IMR-90 (cell line): Measurements from ENCODE around the gene TEAD1. TPM values are rescaled to one million over a fixed set of nuclear protein-coding genes. Genes with fewer than 3 reads are reported as not detected.
A peak's percentile ranks its signal among the peaks of the same experiment; 100 is the strongest.

Experiments
- ATAC-seq: fragments of 200-7000 bp; cut with Tn5 transposase; 2 replicates; pipeline ENCODE4 v1.9.1; 2020; ENCODE audit warnings: low read depth, mild to moderate bottlenecking, moderate library complexity
- BruUV-seq: library from RNA; stranded (reverse); fragments of 400-500 nt; replicated peaks from 2 replicates; lab custom pipeline; 2021; lab: Mats Ljungman, UMichigan
- CTCF ChIA-PET: fragments of 300-600 bp; formaldehyde crosslinking; extraction: SDS; loops from one replicate; lab custom pipeline; 2021; ENCODE audit warnings: antibody characterized with exemption; lab: Yijun Ruan, JAX
- POLR2A ChIA-PET: fragments of 300-600 bp; sonication (Branson Sonifier 250); formaldehyde crosslinking; loops from one replicate; lab custom pipeline; 2022; ENCODE audit warnings: antibody characterized with exemption; ENCODE audit not compliant: unreplicated experiment; lab: Charles Lee
- DNase-seq: peaks from one replicate; pipeline ENCODE4 v3.0.0; 2013
- H2AFZ ChIP-seq: replicated peaks from 2 replicates; pipeline ENCODE3; 2013; ENCODE audit warnings: low read length, mild to moderate bottlenecking; ENCODE audit not compliant: poor library complexity
- H2AK5ac ChIP-seq: 2 replicates; pipeline ENCODE4 v1.6.1; 2013; ENCODE audit warnings: low read depth, low read length, inconsistent platforms
- H2AK9ac ChIP-seq: replicated peaks from 2 replicates; pipeline ENCODE3; 2013; ENCODE audit warnings: mild to moderate bottlenecking, low read depth, low read length, moderate library complexity; ENCODE audit not compliant: poor library complexity
- H2BK120ac ChIP-seq: 2 replicates; pipeline ENCODE4 v1.6.1; 2013; ENCODE audit warnings: low read depth, low read length, inconsistent platforms
- H2BK15ac ChIP-seq: 3 replicates; pipeline ENCODE4 v1.6.1; 2013; ENCODE audit warnings: low read depth, low read length, inconsistent platforms
- H2BK20ac ChIP-seq: 2 replicates; pipeline ENCODE4 v1.6.1; 2013; ENCODE audit warnings: low read depth, mild to moderate bottlenecking, inconsistent platforms, low read length, moderate library complexity
- H2BK5ac ChIP-seq: 2 replicates; pipeline ENCODE4 v1.6.1; 2013; ENCODE audit warnings: mild to moderate bottlenecking, low read depth, low read length, inconsistent platforms; ENCODE audit not compliant: poor library complexity, severe bottlenecking
- H3K14ac ChIP-seq: replicated peaks from 2 replicates; pipeline ENCODE4 v1.6.1; 2013; ENCODE audit warnings: low read depth, low read length, inconsistent platforms
- H3K18ac ChIP-seq: 2 replicates; pipeline ENCODE4 v1.6.1; 2013; ENCODE audit warnings: low read depth, low read length, control low read depth
- H3K23ac ChIP-seq: 2 replicates; pipeline ENCODE4 v1.6.1; 2013; ENCODE audit warnings: low read depth, low read length, inconsistent platforms
- H3K27ac ChIP-seq: 2 replicates; pipeline ENCODE4 v1.5.1; 2013; ENCODE audit warnings: mild to moderate bottlenecking, control low read depth, low read length; ENCODE audit not compliant: insufficient read depth
- H3K27me3 ChIP-seq: 2 replicates; pipeline ENCODE4 v1.6.1; 2013; ENCODE audit warnings: low read length; ENCODE audit not compliant: control insufficient read depth, insufficient read depth
- H3K36me3 ChIP-seq: 2 replicates; pipeline ENCODE4 v1.6.1; 2013; ENCODE audit warnings: low read length, mixed read lengths; ENCODE audit not compliant: control insufficient read depth, insufficient read depth
- H3K4ac ChIP-seq: 2 replicates; pipeline ENCODE4 v1.6.1; 2013; ENCODE audit warnings: low read depth, low read length, inconsistent platforms
- H3K4me1 ChIP-seq: 2 replicates; pipeline ENCODE4 v1.6.1; 2013; ENCODE audit warnings: low read length, mixed read lengths; ENCODE audit not compliant: control insufficient read depth, insufficient read depth
- H3K4me2 ChIP-seq: 2 replicates; pipeline ENCODE4 v1.6.1; 2013; ENCODE audit warnings: low read depth, mild to moderate bottlenecking, control low read depth, low read length, moderate library complexity
- H3K4me3 ChIP-seq: 2 replicates; pipeline ENCODE4 v1.5.1; 2013; ENCODE audit warnings: low read depth, mild to moderate bottlenecking, control low read depth, low read length, moderate library complexity; ENCODE audit not compliant: insufficient read depth
- H3K56ac ChIP-seq: 2 replicates; pipeline ENCODE4 v1.6.1; 2013; ENCODE audit warnings: low read length, inconsistent platforms; ENCODE audit not compliant: insufficient read depth; ENCODE audit errors: extremely low read depth
- H3K79me1 ChIP-seq, 2 experiments: 2 replicates each; pipeline ENCODE4 v1.6.1; 2013; ENCODE audit warnings: low read length in 2 of 2, inconsistent platforms in 1 of 2, low read depth in 1 of 2
- H3K9ac ChIP-seq: 2 replicates; pipeline ENCODE4 v1.6.1; 2013; ENCODE audit warnings: low read depth, low read length, control low read depth
- H3K9me1 ChIP-seq: 2 replicates; pipeline ENCODE4 v1.6.1; 2013; ENCODE audit warnings: low read length, inconsistent platforms; ENCODE audit not compliant: insufficient read depth
- H3K9me3 ChIP-seq: 2 replicates; pipeline ENCODE4 v1.6.1; 2013; ENCODE audit warnings: low read length; ENCODE audit not compliant: control insufficient read depth, insufficient read depth
- H4K20me1 ChIP-seq: 2 replicates; pipeline ENCODE4 v1.6.1; 2013; ENCODE audit warnings: low read length, inconsistent platforms; ENCODE audit not compliant: insufficient read depth
- H4K5ac ChIP-seq: 2 replicates; pipeline ENCODE4 v1.6.1; 2013; ENCODE audit warnings: mild to moderate bottlenecking, low read depth, low read length, control low read depth
- H4K8ac ChIP-seq, 2 experiments: 2 replicates each; pipeline ENCODE4 v1.6.1; 2013; ENCODE audit warnings: low read depth in 2 of 2, low read length in 2 of 2, control low read depth in 1 of 2, inconsistent platforms in 1 of 2
- H4K91ac ChIP-seq: 2 replicates; pipeline ENCODE4 v1.6.1; 2013; ENCODE audit warnings: low read depth, low read length, inconsistent platforms; ENCODE audit not compliant: insufficient read depth
- BHLHE40 ChIP-seq: fragments of 150-350 bp; IDR thresholded peaks from 2 replicates; pipeline ENCODE4 v1.6.1; 2016; ENCODE audit warnings: mild to moderate bottlenecking, low read depth, low read length
- CEBPB ChIP-seq: IDR thresholded peaks from 2 replicates; pipeline ENCODE4 v1.6.1; 2012; ENCODE audit warnings: low read depth, low read length, improper control_type of control experiment
- FOS ChIP-seq: fragments of 150-350 bp; IDR thresholded peaks from 2 replicates; pipeline ENCODE4 v1.6.1; 2016; ENCODE audit warnings: low read depth, low read length
- MXI1 ChIP-seq: IDR thresholded peaks from 2 replicates; pipeline ENCODE4 v1.6.1; 2012; ENCODE audit warnings: low read depth, mild to moderate bottlenecking, low read length, moderate library complexity, borderline replicate concordance
- POLR2A ChIP-seq: IDR thresholded peaks from 2 replicates; pipeline ENCODE4 v1.6.1; 2012; ENCODE audit warnings: mild to moderate bottlenecking, low read depth, low read length
- RAD21 ChIP-seq: IDR thresholded peaks from 2 replicates; pipeline ENCODE4 v1.6.1; 2012; ENCODE audit warnings: low read length, improper control_type of control experiment
- WGBS, 2 experiments: methylation state at CpG; one replicate each; pipeline versions ENCODE4 v1.1.5 to v1.1.7; 2013; ENCODE audit warnings: missing lambda C conversion rate in 2 of 2; ENCODE audit not compliant: insufficient read length in 1 of 2; ENCODE audit errors: extremely low coverage in 2 of 2; 5-methylcytosine and 5-hydroxymethylcytosine counted together
- dilution Hi-C: fragments of 300-500 bp; cut with HindIII; formaldehyde crosslinking; loops from one replicate; pipeline ENCODE4 v1.14.3; 2018; ENCODE audit warnings: low sequenced_read_pairs; ENCODE audit not compliant: unreplicated experiment
- in situ Hi-C: fragments of 300-500 bp; cut with MboI; formaldehyde crosslinking; loops from 3 replicates; pipeline ENCODE4 v1.14.3; 2019; ENCODE audit warnings: low sequenced_read_pairs, inconsistent platforms, mixed read lengths
- intact Hi-C: fragments of 100-400 bp; cut with micrococcal nuclease; formaldehyde crosslinking; loops from 2 replicates; pipeline ENCODE4 v1.10.0; 2022
- polyA plus RNA-seq, 3 experiments: library from polyadenylated mRNA; depleted of rRNA; stranded (reverse); fragments of >200 nt; gene quantifications; 2 replicates each; pipeline ENCODE4 v1.2.3, GENCODE V29; 2012; ENCODE audit warnings: low replicate concordance in 1 of 3
- total RNA-seq: library from RNA; depleted of rRNA; stranded (reverse); fragments of >200 nt; gene quantifications from 2 replicates; pipeline ENCODE4 v1.2.3, GENCODE V29; 2012

TEAD1 gene
- total and polyA plus RNA-seq, 2 of the 4 experiments (the other 2 are of a cell fraction), result 51.8 to 69.2 TPM

DNA sequence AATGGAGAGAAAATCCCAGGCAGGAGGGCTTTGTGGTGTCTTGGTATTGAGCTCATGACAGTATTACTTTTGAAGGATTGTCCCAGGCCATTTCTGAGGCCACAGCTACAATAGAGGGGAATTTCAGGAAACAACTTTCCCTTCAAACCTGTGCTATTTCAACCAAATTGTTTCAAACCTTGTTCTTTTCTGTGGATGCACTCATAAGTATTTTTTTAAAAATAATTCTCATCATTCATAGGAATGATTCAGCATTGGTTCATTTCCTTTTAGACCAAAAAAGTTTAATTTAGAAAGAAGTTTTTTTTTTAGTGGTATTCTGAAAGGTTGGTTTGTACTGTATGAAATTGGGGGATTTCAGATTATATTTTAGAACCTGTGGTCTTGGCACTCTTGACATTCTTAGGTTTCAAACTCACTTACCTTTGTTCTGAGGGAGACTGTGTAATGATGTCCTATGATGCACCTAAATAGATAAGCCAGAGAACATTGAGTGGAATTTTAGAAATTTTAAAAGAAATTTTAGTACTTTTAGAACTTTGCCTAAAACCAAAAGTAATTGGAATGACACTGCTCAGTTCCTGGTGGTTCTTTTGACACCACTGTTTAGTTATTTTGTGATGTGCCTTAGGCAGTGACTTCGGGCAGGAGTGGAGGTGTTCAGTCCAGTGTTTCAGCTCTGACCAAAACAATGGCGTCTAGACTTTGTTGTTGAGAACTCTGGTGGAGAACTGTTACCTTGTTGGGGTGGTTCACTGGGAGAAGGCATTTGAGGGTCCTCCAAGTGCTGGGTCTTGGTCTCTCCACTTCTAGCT is 12.2 kb downstream of the TEAD1 start:
- Histone ChIP-seq H3K9me1 (peaks cover 69% of the 10 kb centered on the region), H2AFZ (no peak overlapping the region), H3K27ac (peak overlapping the region; percentile 48), H3K9me3 (no peaks in the 10 kb centered on the region), H2BK15ac (peak overlapping the region; percentile 95; the same call in 2 of the 3 replicates), H2AK5ac (peak overlapping the region; percentile 68), H3K4me1 (peaks cover 59% of the 10 kb centered on the region), H3K4ac (peak overlapping the region; percentile 94), H2AK9ac (peak overlapping the region; percentile 33), H3K27me3 (no peaks in the 10 kb centered on the region), H2BK5ac (peak overlapping the region; percentile 74), H3K56ac (peak overlapping the region; percentile 52; the same call in 1 of the 2 replicates), H3K23ac (peak overlapping the region; percentile 87), H2BK120ac (peak overlapping the region; percentile 92), H4K8ac (peak overlapping the region; percentile 20 to 57; a peak in 2 of 4 replicates), H3K14ac (peak overlapping the region; percentile 93), H3K36me3 (peaks cover 3% of the 10 kb centered on the region), H4K20me1 (peaks cover 94% of the 10 kb centered on the region), H3K9ac (no peak overlapping the region), H3K4me3 (no peak overlapping the region), H4K91ac (peak overlapping the region; percentile 69), H3K4me2 (peak overlapping the region; percentile 63), H3K79me1 (peaks cover 0 to 90% of the 10 kb centered on the region in 2 experiments; a peak in 2 of 4 replicates), H2BK20ac (peak overlapping the region; percentile 94), H4K5ac (peak overlapping the region; percentile 57), H3K18ac (peak overlapping the region; percentile 67; the same call in 1 of the 2 replicates)
- in situ Hi-C loops, result no loop called here
- dilution Hi-C loops, result loop anchor here (25.0 kb wide), 1 partner anchor 201 kb away; no protein-coding TSS in a partner anchor
- BruUV-seq, result no TSS peak
- DNase-seq, result no peak
- intact Hi-C loops, result no loop called here
- ChIA-PET POLR2A (no interaction called here), CTCF (interaction anchor here (0.5 kb wide), 1 partner anchor 103 kb away, joined by 10 read pairs; no protein-coding TSS in a partner anchor)
- no peak for ATAC-seq
- WGBS, 2 experiments, result no CpG with 5 or more reads among the region's 2 CpGs
- TF ChIP-seq FOS (no peak), MXI1 (no peak), POLR2A (no peak), RAD21 (no peak), BHLHE40 (no peak), CEBPB (no peak)
